GM23248 (cell line): ENCODE results near the gene UBXN1. TPM values are rescaled to one million over a fixed set of nuclear protein-coding genes. Genes with fewer than 3 reads are reported as not detected.
A peak's percentile ranks its signal among the peaks of the same experiment; 100 is the strongest.

ENCODE experiments used
- DNase-seq: peaks from one replicate; pipeline ENCODE4 v3.0.0-alpha.2; 2015
- H2AFZ ChIP-seq: fragments of 200-600 bp; sonication (generic); 2 replicates; pipeline ENCODE4 v1.6.1; 2016; ENCODE audit warnings: antibody characterized with exemption
- H3F3A ChIP-seq: fragments of 200-600 bp; sonication (generic); 2 replicates; pipeline ENCODE4 v1.6.1; 2016; ENCODE audit warnings: mild to moderate bottlenecking, antibody characterized with exemption, mixed run types; ENCODE audit not compliant: insufficient read depth
- H3K27ac ChIP-seq: fragments of 200-600 bp; sonication (generic); 2 replicates; pipeline ENCODE4 v1.5.1; 2016; ENCODE audit warnings: mild to moderate bottlenecking
- H3K27me3 ChIP-seq: fragments of 200-600 bp; sonication (generic); replicated peaks from 2 replicates; pipeline ENCODE4 v1.6.1; 2016; ENCODE audit warnings: mild to moderate bottlenecking; ENCODE audit not compliant: insufficient read depth
- H3K36me3 ChIP-seq: fragments of 200-600 bp; sonication (generic); 2 replicates; pipeline ENCODE4 v1.6.1; 2016; ENCODE audit warnings: low read depth, mild to moderate bottlenecking
- H3K4me1 ChIP-seq: fragments of 200-600 bp; sonication (generic); 2 replicates; pipeline ENCODE4 v1.6.1; 2016; ENCODE audit warnings: mild to moderate bottlenecking; ENCODE audit not compliant: insufficient read depth
- H3K4me2 ChIP-seq: fragments of 200-600 bp; sonication (generic); one replicate; pipeline ENCODE4 v1.6.1; 2016; ENCODE audit warnings: mild to moderate bottlenecking; ENCODE audit not compliant: unreplicated experiment
- H3K4me3 ChIP-seq: fragments of 200-600 bp; sonication (generic); 2 replicates; pipeline ENCODE4 v1.5.1; 2016; ENCODE audit warnings: mild to moderate bottlenecking
- H3K79me2 ChIP-seq: fragments of 200-600 bp; sonication (generic); 2 replicates; pipeline ENCODE4 v1.6.1; 2016; ENCODE audit warnings: mild to moderate bottlenecking; ENCODE audit not compliant: insufficient read depth
- H3K9ac ChIP-seq: fragments of 200-600 bp; sonication (generic); 2 replicates; pipeline ENCODE4 v1.6.1; 2016; ENCODE audit warnings: mild to moderate bottlenecking
- H3K9me2 ChIP-seq: fragments of 200-600 bp; sonication (generic); 2 replicates; pipeline ENCODE4 v1.6.1; 2016; ENCODE audit warnings: mixed run types, mild to moderate bottlenecking, moderate library complexity; ENCODE audit not compliant: insufficient read depth
- H3K9me3 ChIP-seq: fragments of 200-600 bp; sonication (generic); one replicate; pipeline ENCODE4 v1.6.1; 2017; ENCODE audit warnings: low read depth
- H4K20me1 ChIP-seq: fragments of 200-600 bp; sonication (generic); 2 replicates; pipeline ENCODE4 v1.6.0; 2016; ENCODE audit not compliant: insufficient read depth
- EZH2 ChIP-seq: fragments of 200-600 bp; sonication (generic); IDR thresholded peaks from 2 replicates; pipeline ENCODE4 v1.6.1; 2018; ENCODE audit warnings: antibody characterized with exemption, mild to moderate bottlenecking; ENCODE audit not compliant: insufficient read depth, poor library complexity, severe bottlenecking
- EZH2phosphoT487 ChIP-seq: fragments of 200-600 bp; sonication (generic); IDR thresholded peaks from 2 replicates; pipeline ENCODE4 v1.6.1; 2018; ENCODE audit warnings: antibody characterized with exemption, moderate library complexity, mild to moderate bottlenecking, low read depth; ENCODE audit not compliant: insufficient read depth
- WGBS, 2 experiments: methylation state at CpG; one replicate each; pipeline ENCODE4 v1.1.6; 2015 to 2017; ENCODE audit warnings: low lambda C conversion rate in 2 of 2, low coverage in 1 of 2; ENCODE audit errors: missing lambda C conversion rate in 2 of 2; 5-methylcytosine and 5-hydroxymethylcytosine counted together
- in situ Hi-C: fragments of 300-500 bp; cut with MboI; formaldehyde crosslinking; loops from 2 replicates; pipeline ENCODE4 v1.15.0; 2020
- polyA plus RNA-seq: library from polyadenylated mRNA; unstranded; fragments of >200 nt; fragmentation: Nextera tagmentation; extraction: Ambion mirVana; gene quantifications from 2 replicates; pipeline ENCODE4 v1.2.1, GENCODE V29; 2016
- total RNA-seq: library from RNA; depleted of rRNA; stranded (reverse); fragments of >200 nt; shearing (Covaris generic); gene quantifications from 2 replicates; pipeline ENCODE4 v1.2.3, GENCODE V29; 2014; rRNA removed

Gene UBXN1
- 131 and 135 TPM in 2 replicates for total RNA-seq
- polyA plus RNA-seq: 84.0 and 85.3 TPM in 2 replicates

- Histone ChIP-seq H3F3A (peaks cover 23% of the 10 kb centered on the region), H3K36me3 (peaks cover 10% of the 10 kb centered on the region; the same call in 1 of the 2 replicates), H3K4me3 (peak within 1 kb of the TSS; percentile 88), H3K27ac (peak within 1 kb of the TSS; percentile 82), H3K9me3 (no peaks in the 10 kb centered on the region), H4K20me1 (no peaks in the 10 kb centered on the region), H3K79me2 (peaks cover 48% of the 10 kb centered on the region), H3K4me1 (peaks cover 10% of the 10 kb centered on the region), H3K9ac (peak within 1 kb of the TSS; percentile 93), H3K27me3 (no peaks in the 10 kb centered on the region), H2AFZ (peak within 1 kb of the TSS; percentile 71), H3K4me2 (peak within 1 kb of the TSS; percentile 98), H3K9me2 (no peaks in the 10 kb centered on the region)
- no peak for TF ChIP-seq EZH2
- TF ChIP-seq EZH2phosphoT487: peak; percentile 80; the same call in 1 of the 2 replicates
- DNase-seq: peak; percentile 96
- 0 to 1% methylated on average over 50 to 53 of the region's 55 CpGs for WGBS, 2 experiments
- in situ Hi-C loops: loop anchor here (25.0 kb wide), 1 partner anchor 292 kb away; no protein-coding TSS in a partner anchor
Measured at GRCh38 chr11:62678770-62679696, at the start of gene UBXN1. Gene UBXN1, minus strand, starts transcription at chr11:62679073. Its CDS starts 150 bp downstream, at chr11:62678923.

- H3F3A ChIP-seq: peaks cover 44% of the 10 kb centered on the region
- H3K9me2 ChIP-seq: no peaks in the 10 kb centered on the region
- in situ Hi-C loops: no loop called here
- DNase-seq: peak; percentile 98
- peaks cover 21% of the 10 kb centered on the region for H3K4me1 ChIP-seq
- H3K4me3 ChIP-seq: peak within 1 kb of the TSS; percentile 88
- H3K4me2 ChIP-seq: peak within 1 kb of the TSS; percentile 93
- H4K20me1 ChIP-seq: peaks cover 13% of the 10 kb centered on the region; the same call in 1 of the 2 replicates
- TF ChIP-seq EZH2phosphoT487 (no peak), EZH2 (no peak)
- 0 to 1% methylated on average over 29 of the region's 29 CpGs for WGBS, 2 experiments
- H3K27me3 ChIP-seq: no peaks in the 10 kb centered on the region
- H3K36me3 ChIP-seq: peaks cover 10% of the 10 kb centered on the region
- peak within 1 kb of the TSS; percentile 95 for H3K27ac ChIP-seq
- peak within 1 kb of the TSS; percentile 92 for H3K9ac ChIP-seq
- peak within 1 kb of the TSS; percentile 97 for H2AFZ ChIP-seq
- H3K79me2 ChIP-seq: peaks cover 83% of the 10 kb centered on the region
- H3K9me3 ChIP-seq: no peaks in the 10 kb centered on the region
Measured at GRCh38 chr11:62728171-62728988, 49.5 kb upstream of the UBXN1 start, which contains the start of gene TTC9C. Gene TTC9C, plus strand, starts transcription at chr11:62728486. Its CDS starts 363 bp downstream, at chr11:62728849.

- H3K4me3 ChIP-seq: peak overlapping the region; percentile 88
- H4K20me1 ChIP-seq: peaks cover 13% of the 10 kb centered on the region; the same call in 1 of the 2 replicates
- peaks cover 21% of the 10 kb centered on the region for H3K4me1 ChIP-seq
- TF ChIP-seq EZH2 (no peak), EZH2phosphoT487 (no peak)
- H3K27ac ChIP-seq: peak overlapping the region; percentile 95
- in situ Hi-C loops: no loop called here
- H3F3A ChIP-seq: peaks cover 45% of the 10 kb centered on the region
- no peaks in the 10 kb centered on the region for H3K9me2 ChIP-seq
- H3K9me3 ChIP-seq: no peaks in the 10 kb centered on the region
- H2AFZ ChIP-seq: peak overlapping the region; percentile 97
- H3K36me3 ChIP-seq: peaks cover 12% of the 10 kb centered on the region
- H3K9ac ChIP-seq: peak overlapping the region; percentile 92
- DNase-seq: peak; percentile 99
- H3K4me2 ChIP-seq: peak overlapping the region; percentile 92
- H3K27me3 ChIP-seq: no peaks in the 10 kb centered on the region
- WGBS, 2 experiments: 0 to 1% methylated on average over 20 of the region's 20 CpGs
- peaks cover 83% of the 10 kb centered on the region for H3K79me2 ChIP-seq
Measured at GRCh38 chr11:62727872-62728170, 48.9 kb upstream of the UBXN1 start.
